Endothelial cell of umbilical vein (primary cell): ENCODE measurements around the gene UBE2H. TPM values are rescaled to one million over a fixed set of nuclear protein-coding genes. Genes with fewer than 3 reads are reported as not detected.
A peak's percentile ranks its signal among the peaks of the same experiment; 100 is the strongest.

Experiments used
- BruUV-seq: library from RNA; stranded (reverse); fragments of 400-500 nt; replicated peaks from 2 replicates; lab custom pipeline; 2021; lab: Mats Ljungman, UMichigan
- CTCF ChIA-PET: fragments of 300-600, 350-600 bp; sonication (Branson Sonifier 250); formaldehyde crosslinking; loops from one replicate; lab custom pipeline; 2021; ENCODE audit warnings: antibody characterized with exemption, inconsistent platforms; lab: Charles Lee
- POLR2A ChIA-PET: fragments of 300-600, 350-600 bp; sonication (Branson Sonifier 250); formaldehyde crosslinking; loops from one replicate; lab custom pipeline; 2021; ENCODE audit warnings: antibody characterized with exemption, inconsistent platforms; lab: Charles Lee
- DNase-seq: peaks from one replicate; pipeline ENCODE4 v3.0.0-alpha.2; 2011; ENCODE audit warnings: low read depth, low spot score
- FAIRE-seq: peaks from 2 replicates; lab custom pipeline; 2011; peaks lifted over from hg19 to GRCh38; lab: Jason Lieb, UNC
- H2AFZ ChIP-seq: 2 replicates; pipeline ENCODE4 v1.6.0; 2012; ENCODE audit warnings: low read depth, low read length, control low read depth, inconsistent platforms
- H3K27ac ChIP-seq: 2 replicates; pipeline ENCODE4 v1.5.1; 2011; ENCODE audit warnings: low read depth, mild to moderate bottlenecking, control low read depth, low read length, moderate library complexity; ENCODE audit not compliant: insufficient read depth
- H3K27me3 ChIP-seq, 2 experiments: 2 replicates each; pipeline versions ENCODE4 v1.6.0 to v1.6.1; 2011; ENCODE audit warnings: low read length in 2 of 2, mixed read lengths in 1 of 2; ENCODE audit not compliant: control insufficient read depth in 2 of 2, insufficient read depth in 2 of 2
- H3K36me3 ChIP-seq, 2 experiments: 2 replicates in 1 of 2; 3 replicates in 1 of 2; pipeline ENCODE4 v1.5.1; 2011; ENCODE audit warnings: low read length in 2 of 2, mild to moderate bottlenecking in 1 of 2, moderate library complexity in 1 of 2; ENCODE audit not compliant: control insufficient read depth in 2 of 2, insufficient read depth in 2 of 2; ENCODE audit errors: extremely low read depth in 1 of 2
- H3K4me1 ChIP-seq: 3 replicates; pipeline ENCODE4 v1.5.1; 2011; ENCODE audit warnings: mild to moderate bottlenecking, low read length; ENCODE audit not compliant: control insufficient read depth, insufficient read depth; ENCODE audit errors: extremely low read depth
- H3K4me2 ChIP-seq: 2 replicates; pipeline ENCODE4 v1.6.1; 2011; ENCODE audit warnings: low read length, control low read depth, mixed read lengths; ENCODE audit not compliant: insufficient read depth
- H3K4me3 ChIP-seq, 3 experiments: fragments of 200-600 bp in 1 of 3; sonication (generic), shearing (Covaris generic) in 1 of 3; replicated peaks in 1 of 3; 2 replicates each; pipeline ENCODE4 v1.5.1; 2011 to 2016; ENCODE audit warnings: control low read depth in 3 of 3, low read length in 3 of 3, mild to moderate bottlenecking in 2 of 3, inconsistent platforms in 1 of 3, low read depth in 1 of 3, moderate library complexity in 1 of 3; ENCODE audit not compliant: insufficient read depth in 1 of 3
- H3K79me2 ChIP-seq: 2 replicates; pipeline ENCODE4 v1.6.0; 2012; ENCODE audit warnings: low read length, inconsistent platforms; ENCODE audit not compliant: control insufficient read depth, insufficient read depth
- H3K9ac ChIP-seq: replicated peaks from 2 replicates; pipeline ENCODE3; 2011; ENCODE audit warnings: low read length, control low read depth; ENCODE audit not compliant: insufficient read depth; ENCODE audit errors: extremely low read depth
- H3K9me1 ChIP-seq: replicated peaks from 3 replicates; pipeline ENCODE4 v1.6.0; 2011; ENCODE audit warnings: mild to moderate bottlenecking, low read length; ENCODE audit not compliant: control insufficient read depth, insufficient read depth; ENCODE audit errors: extremely low read depth
- H3K9me3 ChIP-seq: replicated peaks from 2 replicates; pipeline ENCODE4 v1.5.1; 2012; ENCODE audit warnings: low read length, inconsistent platforms; ENCODE audit not compliant: control insufficient read depth, insufficient read depth
- H4K20me1 ChIP-seq: replicated peaks from 2 replicates; pipeline ENCODE3; 2011; ENCODE audit warnings: mild to moderate bottlenecking, low read length; ENCODE audit not compliant: control insufficient read depth, insufficient read depth; ENCODE audit errors: extremely low read depth
- EZH2 ChIP-seq: IDR thresholded peaks from 2 replicates; pipeline ENCODE4 v1.6.1; 2012; ENCODE audit warnings: borderline replicate concordance, low read depth, mild to moderate bottlenecking, moderate library complexity, low read length, inconsistent platforms; ENCODE audit not compliant: severe bottlenecking
- GATA2 ChIP-seq: IDR thresholded peaks from 2 replicates; pipeline ENCODE4 v1.7.0; 2011; ENCODE audit warnings: low read depth, mild to moderate bottlenecking, moderate library complexity, mixed read lengths, low read length; ENCODE audit not compliant: insufficient read length, insufficient read depth
- JUN ChIP-seq: IDR thresholded peaks from 2 replicates; pipeline ENCODE4 v1.6.1; 2011; ENCODE audit warnings: borderline replicate concordance, low read depth; ENCODE audit not compliant: insufficient read length, insufficient read depth
- MAX ChIP-seq: IDR thresholded peaks from 2 replicates; pipeline ENCODE4 v1.6.1; 2011; ENCODE audit not compliant: insufficient read depth, insufficient read length
- dilution Hi-C: fragments of 300-500 bp; cut with MboI; formaldehyde crosslinking; loops from one replicate; pipeline ENCODE4 v1.15.0; 2019; ENCODE audit warnings: low sequenced_read_pairs; ENCODE audit not compliant: extremely low pct_ligation_motif_present
- intact Hi-C: fragments of 100-400 bp; cut with micrococcal nuclease; formaldehyde crosslinking; loops from one replicate; pipeline ENCODE4 v1.10.0; 2022
- polyA plus RNA-seq, 4 experiments: library from polyadenylated mRNA; depleted of rRNA in 3 of 4; stranded (reverse) in 3 of 4; unstranded in 1 of 4; fragments of >200 nt; gene quantifications; 2 replicates each; pipeline versions ENCODE4 v1.2.1 to v1.2.3, GENCODE V29; 2011 to 2012; ENCODE audit warnings: missing spikeins in 1 of 4
- total RNA-seq: library from RNA; stranded (reverse); gene quantifications from 2 replicates; pipeline ENCODE4 v1.2.3, GENCODE V29; 2021

Gene UBE2H
- total and polyA plus RNA-seq, 2 donors (not counting 3 experiments of a cell fraction or from before 2014, with no cell fraction given), result 51.7 to 90.1 TPM

GRCh38 chr7:129781928-129782817 lies 170.6 kb downstream of the UBE2H start:
- no TSS peak for BruUV-seq
- DNase-seq (no peak), FAIRE-seq (no peak)
- Histone ChIP-seq H3K27me3 (peaks cover 79 to 96% of the 10 kb centered on the region in 2 experiments), H4K20me1 (no peaks in the 10 kb centered on the region), H2AFZ (no peak overlapping the region), H3K4me2 (no peak overlapping the region), H3K9me1 (no peaks in the 10 kb centered on the region), H3K27ac (no peak overlapping the region), H3K4me1 (no peaks in the 10 kb centered on the region), H3K4me3 (no peak overlapping the region), H3K36me3 (no peaks in the 10 kb centered on the region), H3K79me2 (no peaks in the 10 kb centered on the region), H3K9ac (no peak overlapping the region), H3K9me3 (no peaks in the 10 kb centered on the region)
- intact Hi-C loops, result no loop called here
- POLR2A ChIA-PET, result interaction anchor here (0.6 kb wide), 1 partner anchor 52 kb away, joined by 4 read pairs; no protein-coding TSS in a partner anchor
- no peak for TF ChIP-seq MAX
- peak; percentile 98 for TF ChIP-seq EZH2
- CTCF ChIA-PET, result no interaction called here
- dilution Hi-C loops, result no loop called here

- H2AFZ ChIP-seq, result no peak overlapping the region
- H3K9me3 ChIP-seq, result no peaks in the 10 kb centered on the region
- no peak overlapping the region for H3K27ac ChIP-seq
- ChIA-PET POLR2A (no interaction called here), CTCF (interaction anchor here (0.8 to 2.2 kb wide), 2 partner anchors 8 to 13 kb away, joined by 3 to 5 read pairs; no protein-coding TSS in a partner anchor)
- H4K20me1 ChIP-seq, result no peaks in the 10 kb centered on the region
- H3K36me3 ChIP-seq, result no peaks in the 10 kb centered on the region
- no peak overlapping the region for H3K4me2 ChIP-seq
- no peaks in the 10 kb centered on the region for H3K4me1 ChIP-seq
- no peak for FAIRE-seq
- H3K4me3 ChIP-seq, result no peak overlapping the region
- H3K9ac ChIP-seq, result no peak overlapping the region
- no peaks in the 10 kb centered on the region for H3K9me1 ChIP-seq
- BruUV-seq, result no TSS peak
- peaks cover 80 to 96% of the 10 kb centered on the region in 2 experiments for H3K27me3 ChIP-seq
- intact Hi-C loops (no loop called here), dilution Hi-C loops (no loop called here)
- no peak for DNase-seq
- no peaks in the 10 kb centered on the region for H3K79me2 ChIP-seq
- no peak for TF ChIP-seq JUN
- TF ChIP-seq EZH2, result peak; percentile 99
- TF ChIP-seq MAX, result no peak
- no peak for TF ChIP-seq GATA2
Measured at GRCh38 chr7:129780974-129781927, 171.5 kb downstream of the UBE2H start.
